DND-41 (cell line): ENCODE data around the gene GRIK4.

Experiments
- EZH2 ChIP-seq: IDR thresholded peaks from 3 replicates; pipeline ENCODE4 v1.6.1; 2012; ENCODE audit warnings: borderline replicate concordance, low read depth, mild to moderate bottlenecking, moderate library complexity, low read length, inconsistent platforms; ENCODE audit not compliant: severe bottlenecking
- TF ChIP-seq, protein P1 (sequence below): IDR thresholded peaks from 2 replicates; pipeline ENCODE4 v1.5.1; 2012; ENCODE audit warnings: borderline replicate concordance, low read length, moderate library complexity, mild to moderate bottlenecking; ENCODE audit not compliant: poor library complexity, severe bottlenecking; ENCODE audit errors: extremely low read depth

DNA sequence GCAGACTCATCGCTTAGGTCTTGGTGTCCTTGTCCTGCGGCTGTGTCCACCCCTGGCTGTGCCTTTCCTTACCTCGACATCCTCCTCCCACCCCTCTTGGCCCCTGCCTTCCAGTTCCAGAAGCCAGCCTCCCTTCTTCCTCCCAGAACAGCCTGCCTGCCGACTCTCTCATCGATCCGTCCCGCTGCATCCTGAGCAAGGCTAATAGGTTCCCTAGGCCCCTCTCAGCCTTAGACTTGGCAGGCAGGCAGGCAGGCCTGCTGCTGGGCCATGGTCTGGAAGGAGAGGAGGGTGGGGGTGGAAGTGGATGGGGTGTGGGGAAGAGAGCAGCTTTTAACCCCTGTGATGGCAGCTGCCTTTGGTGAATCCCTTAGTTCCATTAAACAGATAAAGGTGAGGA is 315.6 kb downstream of the GRIK4 start:
- TF ChIP-seq, protein P1, sequence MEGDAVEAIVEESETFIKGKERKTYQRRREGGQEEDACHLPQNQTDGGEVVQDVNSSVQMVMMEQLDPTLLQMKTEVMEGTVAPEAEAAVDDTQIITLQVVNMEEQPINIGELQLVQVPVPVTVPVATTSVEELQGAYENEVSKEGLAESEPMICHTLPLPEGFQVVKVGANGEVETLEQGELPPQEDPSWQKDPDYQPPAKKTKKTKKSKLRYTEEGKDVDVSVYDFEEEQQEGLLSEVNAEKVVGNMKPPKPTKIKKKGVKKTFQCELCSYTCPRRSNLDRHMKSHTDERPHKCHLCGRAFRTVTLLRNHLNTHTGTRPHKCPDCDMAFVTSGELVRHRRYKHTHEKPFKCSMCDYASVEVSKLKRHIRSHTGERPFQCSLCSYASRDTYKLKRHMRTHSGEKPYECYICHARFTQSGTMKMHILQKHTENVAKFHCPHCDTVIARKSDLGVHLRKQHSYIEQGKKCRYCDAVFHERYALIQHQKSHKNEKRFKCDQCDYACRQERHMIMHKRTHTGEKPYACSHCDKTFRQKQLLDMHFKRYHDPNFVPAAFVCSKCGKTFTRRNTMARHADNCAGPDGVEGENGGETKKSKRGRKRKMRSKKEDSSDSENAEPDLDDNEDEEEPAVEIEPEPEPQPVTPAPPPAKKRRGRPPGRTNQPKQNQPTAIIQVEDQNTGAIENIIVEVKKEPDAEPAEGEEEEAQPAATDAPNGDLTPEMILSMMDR: no peak
- TF ChIP-seq EZH2: no peak
